ENCODE measurements around the gene TRPC4AP.

GRCh38 chr20:35006009-35006408 is 86.6 kb downstream of the TRPC4AP start:
- TF ChIP-seq CTCF (IDR thresholded peaks at IDR 0.05) (no peak), POLR2A (IDR thresholded peaks at IDR 0.05) (no peak), POLR2AphosphoS5 (IDR thresholded peaks at IDR 0.05) (no peak), EP300 (IDR thresholded peaks at IDR 0.05) (no peak)
